Activated CD8-positive, alpha-beta memory T cell treated with anti-CD3 and anti-CD28 coated beads for 48 hours (primary cell): ENCODE measurements around the gene EEPD1.
A peak's percentile ranks its signal among the peaks of the same experiment; 100 is the strongest.
"Not testable (repeated sequence)": the region's sequence is repeated elsewhere in the genome, so short reads cannot be mapped to it uniquely, and the experiment has no call there.

Source experiments
- DNase-seq, 3 experiments: peaks; one replicate each; pipeline ENCODE4 v3.0.0-alpha.2; 2020; ENCODE audit warnings: low read depth in 2 of 3, low spot score in 2 of 3

The EEPD1 gene

DNA sequence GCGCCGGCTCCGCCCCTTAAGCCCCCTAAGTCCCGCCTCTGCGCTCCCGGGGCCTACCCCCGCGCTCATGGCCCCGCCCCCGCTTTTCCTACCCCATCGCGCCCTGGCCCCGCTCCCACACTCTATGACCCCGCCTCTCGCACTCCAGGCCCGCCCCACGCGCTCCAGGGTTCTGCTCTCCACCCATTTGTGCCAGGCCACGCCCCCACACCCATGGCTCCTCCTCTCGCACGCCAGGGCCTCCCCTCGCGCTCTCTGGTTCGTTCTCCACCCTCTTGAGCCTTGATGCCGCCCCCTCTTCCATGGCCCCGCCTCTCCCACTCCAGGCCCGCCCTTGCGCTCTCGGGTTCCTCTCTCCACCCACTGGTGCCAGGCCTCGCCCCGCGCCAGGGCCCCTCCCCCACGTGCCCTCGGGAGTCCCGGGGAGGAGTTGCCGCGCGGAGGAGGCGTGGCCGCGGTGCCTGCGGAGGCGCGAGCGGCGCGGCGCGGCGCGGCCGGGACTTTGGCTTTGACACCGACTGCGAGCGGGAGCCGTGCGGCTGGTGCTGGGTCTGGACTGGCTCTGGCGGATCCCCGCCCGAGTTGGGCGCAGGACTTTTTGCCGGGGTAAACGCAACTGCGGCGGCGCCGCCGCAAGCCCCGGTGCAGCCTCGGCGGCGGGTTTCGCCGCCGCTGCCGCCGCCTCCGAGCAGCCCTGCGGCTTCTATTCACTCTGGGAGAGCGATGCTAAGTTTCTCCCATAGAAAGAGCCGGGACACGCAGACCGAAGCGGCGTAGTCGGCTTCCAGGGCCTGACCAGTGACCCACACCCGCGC is at the start of gene EEPD1:
TSS of gene EEPD1 (plus strand) at position 499 of the 815 bp plus-strand sequence. CDS start 1,071 bp downstream, outside the sequence.
- peak; percentile 96 to 97 (median 97) for DNase-seq

DNA sequence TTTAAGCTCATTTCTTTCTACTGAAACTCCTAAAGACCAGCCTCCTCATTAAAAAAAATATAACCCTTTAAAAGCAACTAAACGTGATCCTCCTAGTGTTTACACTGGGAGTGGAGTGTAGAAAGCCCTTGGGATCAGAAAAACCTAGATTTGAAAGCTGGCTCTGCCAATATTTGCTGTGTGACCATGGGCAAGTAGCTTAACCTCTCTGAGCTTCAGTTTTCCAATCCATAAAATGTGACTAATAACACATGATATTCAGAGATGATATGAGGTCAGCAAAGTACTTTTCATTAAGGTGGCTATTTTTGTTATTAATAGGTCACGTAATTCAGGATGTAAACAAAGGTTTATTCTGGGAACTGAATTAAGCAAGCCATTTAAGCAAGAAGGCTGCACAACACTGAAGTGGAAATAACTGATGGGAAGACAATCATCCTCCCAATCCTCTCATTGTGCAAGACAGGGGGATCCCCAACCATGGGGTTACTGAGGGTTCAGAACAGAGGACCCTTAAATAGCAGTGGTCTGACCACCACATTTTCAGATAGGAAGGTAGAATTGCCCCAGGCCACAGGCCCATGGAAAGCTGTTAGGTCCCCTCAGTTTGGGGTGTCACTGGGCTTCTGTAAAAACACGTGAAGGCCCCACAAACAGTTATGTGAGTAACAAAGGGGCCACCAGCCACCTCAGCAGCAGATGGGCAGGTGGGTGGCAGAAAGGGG is 49.1 kb upstream of the EEPD1 start:
- no peak for DNase-seq

DNA sequence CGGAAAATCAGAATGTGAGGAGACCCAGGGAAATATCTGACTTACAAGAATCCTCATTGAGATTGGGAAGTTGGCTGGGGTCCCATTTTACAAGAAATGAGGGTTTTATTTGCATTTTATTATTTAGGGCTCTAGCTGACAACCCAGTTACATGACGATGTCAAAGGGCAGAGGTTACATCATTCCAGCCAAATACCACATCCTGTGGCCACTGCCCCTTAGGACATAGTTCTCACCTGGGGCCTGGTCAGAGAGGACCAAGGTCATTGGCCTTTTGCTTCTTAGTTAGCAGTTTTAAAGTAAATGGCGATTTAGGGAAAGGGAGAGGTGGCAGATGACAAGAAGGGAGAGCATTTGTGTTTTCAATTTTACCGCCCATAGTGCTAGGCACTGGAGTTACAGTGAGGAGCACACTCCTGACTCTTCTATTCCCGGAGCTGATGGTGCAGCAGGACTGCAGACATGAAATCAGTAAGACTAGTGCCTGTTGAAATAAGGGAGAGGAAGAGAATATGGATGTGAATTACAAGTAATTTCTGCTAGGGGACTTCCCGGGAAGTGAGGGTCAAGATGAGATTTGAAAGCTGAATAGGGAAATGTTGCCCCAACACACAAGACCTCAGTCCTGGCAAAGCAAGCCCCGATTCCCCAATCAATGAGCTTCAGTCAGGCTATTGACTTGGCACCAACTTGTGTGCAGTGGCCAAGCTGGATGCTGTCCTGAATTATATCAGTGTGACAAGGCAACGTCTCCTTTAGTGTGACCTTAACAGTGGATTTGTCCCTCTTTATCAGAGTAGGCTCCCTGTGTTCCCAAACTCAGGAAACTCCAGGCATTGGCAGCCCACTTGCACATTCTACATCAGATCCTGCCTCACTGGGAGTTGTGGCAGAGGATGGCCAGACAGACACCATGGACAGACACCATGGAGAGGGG is 45.8 kb upstream of the EEPD1 start:
- DNase-seq = not testable (repeated sequence)

DNA sequence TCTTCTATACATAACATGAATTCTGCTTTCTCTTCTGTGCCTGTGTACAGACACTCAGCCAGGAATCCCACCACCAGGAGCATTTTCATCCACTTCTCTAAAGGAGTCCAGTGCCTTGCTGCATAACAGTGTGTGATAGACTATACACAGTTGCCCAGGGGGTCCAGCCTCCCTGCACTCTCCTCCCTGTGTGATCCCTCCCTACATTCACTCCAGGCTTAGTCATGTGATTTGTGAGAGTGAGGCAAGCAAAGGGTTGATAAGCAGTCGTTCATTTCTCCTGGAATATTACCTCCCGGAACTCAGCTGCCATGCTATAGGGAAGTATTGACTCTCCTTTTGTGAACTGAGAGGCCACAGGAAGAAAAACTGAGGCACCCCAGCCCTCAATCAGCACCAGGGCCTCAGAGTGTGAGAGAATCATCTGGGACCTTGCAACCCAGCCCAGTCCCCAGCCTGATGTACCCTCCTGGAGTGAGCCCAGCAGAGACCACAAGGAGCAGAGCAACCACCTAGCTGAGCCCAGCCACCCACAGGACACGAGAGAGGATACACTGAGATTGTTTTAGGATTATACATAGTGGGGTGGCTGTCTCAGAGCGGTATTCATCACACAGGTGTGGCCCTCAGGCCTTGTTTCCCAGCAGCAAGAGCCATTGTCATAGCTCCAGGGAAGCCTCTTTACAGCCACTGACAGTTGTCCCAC is 45.0 kb upstream of the EEPD1 start:
- no peak for DNase-seq

DNA sequence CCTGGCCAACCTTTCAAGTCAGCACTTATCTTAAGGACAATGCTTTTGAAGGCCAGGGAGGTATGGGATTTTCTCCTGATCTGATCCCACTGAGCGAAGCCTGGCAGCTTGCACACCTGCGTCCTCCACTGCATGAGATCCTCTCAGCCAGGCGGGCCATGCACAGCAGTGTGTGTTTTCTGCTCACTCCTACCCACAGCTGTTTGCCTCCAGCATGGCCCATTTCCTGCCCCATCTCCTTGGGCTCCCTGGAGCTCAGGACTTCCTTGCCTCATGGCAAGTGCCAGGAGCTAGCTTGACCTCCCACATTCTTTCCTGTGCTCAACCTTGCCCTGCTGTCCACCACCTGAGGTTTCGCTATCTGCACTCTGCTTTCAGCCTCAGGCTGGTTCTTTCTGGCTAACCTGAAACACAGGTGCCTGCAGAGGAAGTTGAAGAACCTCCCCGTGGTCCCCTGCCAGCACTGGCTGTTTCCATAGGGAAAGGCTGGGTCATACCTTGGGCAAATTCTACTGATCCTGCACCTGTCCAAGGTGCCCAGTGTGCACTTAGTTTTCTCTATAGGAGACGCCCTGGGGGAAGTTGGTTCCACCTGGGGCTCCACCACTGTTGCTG is 43.9 kb upstream of the EEPD1 start:
- no peak for DNase-seq

DNA sequence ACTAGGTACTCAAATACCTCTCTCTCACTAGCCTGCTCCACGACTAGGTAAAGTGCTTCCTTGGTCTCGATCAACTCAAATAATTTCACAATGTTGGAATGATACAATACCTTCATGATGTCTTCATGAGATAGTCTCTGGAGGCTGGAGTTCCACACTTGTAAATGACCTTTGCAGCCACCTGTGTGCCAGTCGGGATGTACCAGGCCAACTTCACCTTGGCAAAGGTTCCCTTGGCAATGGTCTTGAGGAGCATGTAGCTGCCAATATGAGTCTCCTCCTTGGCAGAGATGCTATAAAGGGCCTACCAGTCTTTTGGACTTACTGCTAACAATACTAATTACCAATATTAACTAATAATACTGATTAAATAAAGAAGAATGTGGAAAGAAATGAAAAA is 42.5 kb upstream of the EEPD1 start:
- no peak for DNase-seq

DNA sequence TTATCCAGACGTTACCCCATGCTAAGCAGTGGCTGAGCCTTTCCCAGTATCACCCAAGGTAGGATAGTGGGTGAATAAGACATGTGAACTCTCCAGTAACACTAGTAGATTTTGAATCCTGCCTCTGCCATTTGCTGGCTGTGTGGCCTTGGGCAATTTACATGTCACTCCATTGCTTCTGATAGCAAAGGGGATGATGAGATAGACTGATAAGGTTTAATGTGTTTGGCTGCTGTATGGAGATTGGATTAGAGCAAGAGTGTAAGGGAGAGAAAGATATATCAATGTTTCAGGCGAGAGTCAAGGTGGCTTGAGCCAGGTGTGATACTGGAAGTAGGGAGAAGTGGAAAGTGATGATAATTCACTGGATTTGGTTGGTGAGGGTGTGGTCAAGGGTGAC is 40.1 kb upstream of the EEPD1 start:
- DNase-seq = no peak

DNA sequence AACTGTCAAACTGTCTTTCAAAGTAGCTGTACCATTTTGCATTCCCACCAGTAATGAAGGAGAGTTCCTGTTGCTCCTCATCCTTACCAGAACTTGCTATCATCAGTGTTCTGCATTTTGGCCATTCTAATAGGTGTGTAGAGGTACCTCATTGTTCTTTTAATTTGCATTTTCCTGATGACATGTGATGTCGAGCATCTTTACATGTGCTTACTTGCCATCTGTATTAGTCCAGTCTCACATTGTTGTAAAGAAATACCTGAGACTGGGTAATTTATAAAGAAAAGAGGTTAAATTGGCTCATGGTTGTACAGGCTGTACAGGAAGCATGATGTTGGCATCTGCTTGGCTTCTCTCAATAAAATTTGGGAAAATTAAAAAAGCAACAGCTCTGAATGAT is 38.7 kb upstream of the EEPD1 start:
- DNase-seq = no peak

DNA sequence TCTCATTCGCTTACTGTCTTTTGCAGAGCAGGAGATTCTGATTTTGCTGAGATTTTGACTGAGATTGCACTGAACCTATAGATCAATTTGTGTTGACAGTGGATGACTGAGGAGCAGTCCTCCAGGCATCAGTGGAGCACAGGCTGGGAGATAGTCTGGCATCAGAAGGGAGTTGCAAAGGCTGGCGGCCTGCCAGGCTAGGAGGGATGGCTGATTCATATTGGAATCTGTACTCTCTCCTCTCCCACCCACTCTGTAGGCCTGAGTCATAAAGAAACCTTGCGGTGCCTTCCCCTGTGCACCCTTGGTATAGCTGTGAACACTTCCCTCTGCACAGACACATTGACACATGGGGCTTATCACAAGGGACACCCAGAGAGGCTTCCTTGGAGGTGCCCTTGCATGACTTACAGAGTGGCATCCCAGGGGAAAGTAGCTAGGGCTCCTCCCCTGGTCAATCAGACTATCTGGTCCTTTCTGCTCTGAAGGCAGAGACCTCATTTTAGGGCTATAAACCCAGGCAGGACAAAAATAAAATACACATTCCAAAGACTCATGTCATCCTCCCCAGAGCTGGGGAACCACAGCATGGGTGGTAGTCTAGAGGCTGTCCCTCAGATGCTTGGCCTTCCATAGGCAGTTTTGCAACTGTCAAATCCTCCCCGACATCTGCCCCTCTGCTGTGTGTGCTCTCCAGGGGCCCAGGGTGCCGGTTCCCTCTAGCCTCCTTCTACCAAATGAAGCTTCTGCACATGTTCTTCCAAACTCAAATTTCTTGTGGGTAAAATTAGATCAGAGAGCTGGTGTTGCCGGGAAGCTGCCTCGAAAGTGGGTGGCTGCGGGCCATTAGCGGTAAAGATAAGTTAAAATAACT is 37.4 kb upstream of the EEPD1 start:
- DNase-seq = peak; percentile 53 to 62 (median 57)

DNA sequence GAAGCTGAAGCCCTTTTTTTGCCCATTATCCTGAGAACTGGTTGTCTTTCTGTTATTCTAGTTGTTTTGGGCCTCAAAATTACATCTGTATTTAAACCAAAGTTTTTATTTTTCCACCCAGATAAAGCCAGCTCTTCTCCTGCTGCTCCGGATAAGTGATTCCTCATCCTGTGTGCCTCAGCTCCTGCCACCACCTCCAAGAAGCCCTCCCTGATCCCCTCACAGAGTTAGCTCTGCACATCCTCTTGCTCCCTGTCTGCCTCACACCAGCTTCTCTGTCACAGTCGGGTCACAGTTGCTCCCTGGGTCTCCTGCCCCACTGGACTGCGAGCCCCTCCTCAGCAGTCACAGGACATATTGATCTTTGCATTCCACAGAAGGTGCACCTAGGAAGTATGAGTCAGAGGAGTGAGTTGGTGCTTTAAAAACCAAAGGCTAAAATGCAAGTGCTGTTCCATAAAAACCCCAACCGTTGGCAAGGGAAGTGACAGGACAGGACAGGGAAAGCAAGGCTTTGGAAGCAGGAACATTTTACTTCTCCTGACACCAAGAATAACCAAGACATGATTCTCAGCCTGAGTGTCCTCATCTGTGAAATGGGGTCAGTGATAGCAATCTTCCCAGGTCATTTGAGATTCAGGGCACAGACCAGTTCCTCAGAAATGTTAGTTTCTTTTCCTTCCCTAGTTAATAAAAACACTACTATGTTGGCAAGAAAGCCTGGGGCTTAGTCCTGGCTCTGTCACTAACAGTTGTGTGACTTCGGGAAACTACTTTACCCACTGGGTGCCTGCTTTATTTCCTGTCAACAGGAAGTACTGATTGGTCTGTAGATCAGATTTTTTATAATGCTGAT is 36.5 kb upstream of the EEPD1 start:
- no peak for DNase-seq

DNA sequence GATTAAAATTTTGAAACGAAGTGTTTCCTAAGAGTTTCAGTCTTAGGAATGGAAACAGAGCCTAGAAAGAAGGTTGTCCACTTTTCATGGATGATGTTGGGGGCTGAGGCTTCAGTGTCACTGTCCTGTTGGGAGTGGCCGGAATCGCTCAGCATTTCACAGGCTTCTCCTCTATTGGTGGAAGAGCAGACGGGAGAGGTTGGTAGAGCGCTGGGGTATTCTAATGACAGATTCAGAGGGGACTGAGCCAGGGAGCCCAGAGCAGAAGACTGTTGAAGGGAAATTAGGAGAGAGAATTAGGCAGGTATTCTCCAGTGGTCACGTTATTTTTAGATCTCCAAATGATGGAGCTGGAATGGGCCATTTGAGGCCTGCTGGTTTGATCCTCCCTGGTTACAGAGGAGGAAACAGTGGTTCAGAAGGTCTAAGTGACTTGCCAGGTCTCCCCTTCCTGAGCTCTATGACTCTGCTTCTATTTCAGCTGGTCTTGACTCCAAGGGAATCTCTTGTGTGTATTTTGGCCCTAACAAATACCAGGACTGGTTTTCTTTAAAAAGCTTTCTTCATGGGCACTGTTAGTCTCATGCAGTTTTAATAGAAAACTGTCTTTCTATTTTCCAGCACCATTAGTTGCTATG is 35.7 kb upstream of the EEPD1 start:
- DNase-seq = no peak

DNA sequence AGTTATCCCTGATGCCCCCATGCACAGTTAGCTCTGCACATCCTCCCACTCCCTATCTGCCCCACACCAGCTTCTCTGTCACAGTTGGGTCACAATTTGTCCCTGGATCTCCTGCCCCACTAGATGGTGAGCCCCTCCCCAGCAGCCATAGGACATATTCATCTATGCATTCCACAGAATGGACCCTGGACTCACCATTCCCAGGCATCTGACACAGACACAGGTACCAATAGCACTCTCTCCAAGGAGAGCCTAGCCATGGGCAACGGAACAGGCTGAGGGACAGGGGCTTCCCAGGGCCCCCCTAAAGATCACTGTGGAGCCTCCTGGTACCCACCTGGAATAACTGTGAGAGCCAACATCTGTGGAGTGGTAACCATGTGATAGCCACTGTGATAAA is 34.7 kb upstream of the EEPD1 start:
- DNase-seq = no peak

DNA sequence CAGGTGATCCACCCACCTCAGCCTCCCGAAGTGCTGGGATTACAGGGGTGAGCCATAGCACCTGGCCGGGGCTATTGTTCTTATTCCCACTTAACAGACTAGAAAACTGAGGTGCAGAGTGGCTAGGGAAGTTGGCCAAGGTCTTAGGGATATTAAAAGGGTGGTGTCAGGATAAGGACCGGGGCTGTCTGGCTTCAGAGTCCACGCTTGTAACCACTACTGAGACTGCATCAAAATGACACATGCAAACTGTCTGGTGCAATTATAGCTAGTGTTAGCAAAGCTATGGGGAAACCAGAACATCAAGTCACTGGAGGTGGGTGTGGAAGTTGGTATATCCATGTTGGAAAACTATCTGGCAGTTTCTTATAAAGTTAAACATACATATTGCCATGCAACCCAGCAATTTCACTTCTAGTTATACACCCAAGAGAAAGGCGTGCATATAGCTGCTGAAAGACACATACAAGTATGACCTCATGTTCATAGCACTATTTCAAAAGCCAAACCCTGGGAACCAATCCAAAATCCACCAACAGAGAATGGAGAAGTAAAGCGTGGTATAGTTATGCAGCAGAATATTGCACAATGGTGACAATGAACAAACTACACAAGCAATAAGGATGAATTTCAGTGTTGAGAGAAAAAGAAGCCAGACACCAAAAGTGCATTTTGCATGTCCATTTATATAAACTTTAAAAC is 33.9 kb upstream of the EEPD1 start:
- no peak for DNase-seq

DNA sequence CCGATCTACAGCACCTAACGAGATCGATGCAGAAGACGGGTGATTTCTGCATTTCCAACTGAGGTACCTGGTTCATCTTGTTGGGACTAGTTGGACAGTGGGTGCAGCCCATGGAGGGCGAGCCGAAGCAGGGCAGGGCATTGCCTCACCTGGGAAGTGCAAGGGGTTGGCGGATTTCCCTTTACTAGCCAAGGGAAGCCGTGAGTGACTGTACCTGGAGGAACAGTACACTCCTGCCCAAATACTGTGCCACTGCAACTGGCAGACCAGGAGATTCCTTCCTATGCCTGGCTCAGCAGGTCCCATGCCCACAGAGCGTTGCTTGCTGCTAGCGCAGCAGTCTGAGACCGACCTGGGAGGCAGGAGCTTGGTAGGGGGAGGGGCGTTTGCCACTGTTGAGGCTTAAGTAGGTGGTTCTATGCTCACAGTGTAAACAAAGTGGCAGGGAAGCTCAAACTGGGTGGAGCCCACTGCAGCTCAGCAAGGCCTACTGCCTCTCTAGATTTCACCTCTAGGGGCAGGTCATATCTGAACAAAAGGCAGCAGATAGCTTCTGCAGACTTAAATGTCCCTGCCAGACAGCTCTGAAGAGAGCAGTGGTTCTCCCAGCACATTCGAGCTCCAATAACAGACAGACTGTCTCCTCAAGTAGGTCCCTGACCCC is 32.9 kb upstream of the EEPD1 start:
- DNase-seq = not testable (repeated sequence)

DNA sequence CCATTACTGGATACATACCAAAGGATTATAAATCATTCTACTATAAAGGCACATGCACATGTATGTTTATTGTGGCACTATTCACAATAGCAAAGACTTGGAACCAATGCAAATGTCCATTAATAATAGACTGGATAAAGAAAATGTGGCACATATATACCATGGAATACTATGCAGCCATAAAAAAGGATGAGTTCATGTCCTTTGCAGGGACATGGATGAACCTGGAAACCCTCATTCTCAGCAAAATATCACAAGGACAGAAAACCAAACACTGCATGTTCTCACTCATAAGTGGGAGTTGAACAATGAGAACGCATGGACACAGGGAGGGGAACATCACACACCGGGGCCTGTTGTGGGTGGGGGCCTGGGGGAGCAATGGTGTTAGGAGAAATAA is 27.4 kb upstream of the EEPD1 start:
- not testable (repeated sequence) for DNase-seq

DNA sequence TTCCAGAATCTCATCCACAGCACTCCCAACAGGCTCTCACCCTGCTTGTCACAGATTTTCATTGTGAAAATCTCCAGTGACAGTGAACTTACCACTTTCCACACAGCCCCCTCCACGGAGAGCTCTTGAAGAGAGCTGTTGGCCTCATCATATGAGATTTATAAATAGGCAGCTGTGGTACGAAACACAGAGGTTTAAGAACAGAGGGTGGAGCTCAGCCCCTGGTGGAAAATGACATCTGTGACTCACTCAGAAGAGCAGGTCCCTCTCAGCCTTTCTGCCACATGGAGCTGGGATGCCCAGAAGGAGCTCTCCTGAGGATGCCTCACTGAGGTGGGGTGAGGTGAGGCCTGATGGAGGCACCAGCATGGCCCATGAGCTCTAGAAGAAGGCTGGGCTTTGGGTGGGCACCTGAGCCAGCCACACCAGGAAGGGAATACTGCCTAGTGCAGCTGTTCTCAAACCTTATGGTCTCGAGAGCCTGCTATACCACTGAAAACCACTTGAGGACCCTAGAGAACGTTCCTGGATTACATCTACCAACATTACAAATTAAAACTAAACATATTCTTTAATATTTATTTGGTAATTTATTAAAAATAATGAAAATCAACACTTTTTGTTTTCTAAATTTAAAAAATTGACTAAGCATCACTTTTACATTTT is 25.8 kb upstream of the EEPD1 start:
- DNase-seq = no peak
